Ishikawa (cell line): ENCODE data around the gene C19orf44.

Experiments used
- CEBPB ChIP-seq: IDR thresholded peaks from 2 replicates; pipeline ENCODE4 v1.6.1; 2012
- CREB1 ChIP-seq: IDR thresholded peaks from 2 replicates; pipeline ENCODE4 v1.6.1; 2012; ENCODE audit warnings: low read depth
- EGR1 ChIP-seq: IDR thresholded peaks from 2 replicates; pipeline ENCODE4 v1.6.1; 2012
- EP300 ChIP-seq: IDR thresholded peaks from 2 replicates; pipeline ENCODE4 v1.6.1; 2012; ENCODE audit warnings: borderline replicate concordance
- FOXM1 ChIP-seq: IDR thresholded peaks from 2 replicates; pipeline ENCODE4 v1.6.1; 2012; ENCODE audit warnings: low read depth, borderline replicate concordance
- NFIC ChIP-seq: IDR thresholded peaks from 2 replicates; pipeline ENCODE4 v1.6.1; 2012
- RAD21 ChIP-seq: IDR thresholded peaks from 2 replicates; pipeline ENCODE4 v1.6.1; 2012; ENCODE audit warnings: low read depth
- REST ChIP-seq: IDR thresholded peaks from 2 replicates; pipeline ENCODE4 v1.6.1; 2012; ENCODE audit warnings: low read depth, mild to moderate bottlenecking
- TAF1 ChIP-seq: IDR thresholded peaks from 2 replicates; pipeline ENCODE4 v1.6.1; 2012; ENCODE audit warnings: low read depth, mild to moderate bottlenecking
- TCF12 ChIP-seq: IDR thresholded peaks from 2 replicates; pipeline ENCODE4 v1.6.1; 2012; ENCODE audit warnings: low read depth
- TEAD4 ChIP-seq: IDR thresholded peaks from 2 replicates; pipeline ENCODE4 v1.6.1; 2012
- USF1 ChIP-seq: IDR thresholded peaks from 2 replicates; pipeline ENCODE4 v1.6.1; 2012
- YY1 ChIP-seq: IDR thresholded peaks from 2 replicates; pipeline ENCODE4 v1.6.1; 2012; ENCODE audit warnings: low read depth
- ZBTB7A ChIP-seq: IDR thresholded peaks from 2 replicates; pipeline ENCODE4 v1.6.1; 2012; ENCODE audit warnings: low read depth
- TF ChIP-seq, protein P1 (sequence below): IDR thresholded peaks from 2 replicates; pipeline ENCODE4 v1.6.1; 2012

Gene C19orf44

DNA sequence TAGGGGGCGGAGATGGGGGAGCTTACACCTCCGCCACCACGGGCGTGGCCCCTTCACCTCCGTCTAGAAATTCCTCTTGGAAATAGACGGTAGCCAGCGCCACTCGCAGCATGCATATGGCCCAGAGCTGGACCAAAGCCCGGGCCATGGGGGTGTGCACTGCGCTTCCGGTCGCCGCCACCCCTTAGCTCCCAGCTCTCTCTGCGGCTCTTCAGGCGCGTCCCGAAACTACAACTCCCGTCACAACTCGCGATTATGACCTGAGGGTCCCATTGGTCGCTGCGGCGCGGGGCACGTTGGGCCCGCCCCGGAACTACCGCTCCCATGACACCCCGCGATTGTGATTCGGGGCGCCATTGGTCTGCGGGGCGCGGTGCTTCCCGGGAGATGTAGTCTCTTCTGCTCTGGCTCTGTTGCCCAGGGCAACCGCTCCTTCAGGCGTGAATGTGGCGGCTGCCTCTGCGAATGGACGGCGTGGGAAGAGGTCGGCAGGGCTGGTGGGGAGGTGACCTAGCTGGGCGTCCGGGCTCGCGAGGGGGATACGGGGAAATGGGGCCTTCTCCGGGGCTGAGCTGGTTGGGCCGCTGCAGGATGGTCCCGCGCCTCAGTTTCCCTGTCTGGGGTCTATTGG is at the start of gene C19orf44, which contains the start of gene CALR3:
TSS of gene C19orf44 (plus strand) at position 413 of the 631 bp plus-strand sequence. CDS start 4,399 bp downstream, outside the sequence.
TSS of gene CALR3 (minus strand) at position 186 of the 631 bp plus-strand sequence. CDS start at position 148, 38 bp downstream.
- TF ChIP-seq, protein P1, sequence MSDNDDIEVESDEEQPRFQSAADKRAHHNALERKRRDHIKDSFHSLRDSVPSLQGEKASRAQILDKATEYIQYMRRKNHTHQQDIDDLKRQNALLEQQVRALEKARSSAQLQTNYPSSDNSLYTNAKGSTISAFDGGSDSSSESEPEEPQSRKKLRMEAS = peak; percentile 78; the same call in 1 of the 2 replicates
- peak; percentile 28; the same call in 1 of the 2 replicates for TF ChIP-seq RAD21
- peak; percentile 49 for TF ChIP-seq TEAD4
- TF ChIP-seq NFIC = peak; percentile 89
- TF ChIP-seq CEBPB = no peak
- TF ChIP-seq TCF12 = peak; percentile 77; the same call in 1 of the 2 replicates
- no peak for TF ChIP-seq REST
- TF ChIP-seq TAF1 = peak; percentile 52; the same call in 1 of the 2 replicates
- TF ChIP-seq CREB1 = peak; percentile 38; the same call in 1 of the 2 replicates
- TF ChIP-seq EP300 = no peak
- no peak for TF ChIP-seq FOXM1
- TF ChIP-seq USF1 = peak; percentile 76
- peak; percentile 87 for TF ChIP-seq YY1
- no peak; the same call in none of the 2 replicates for TF ChIP-seq EGR1
- TF ChIP-seq ZBTB7A = no peak

GRCh38 chr19:16446724-16447368 is 49.3 kb upstream of the C19orf44 start:
- no peak for TF ChIP-seq ZBTB7A
- peak; percentile 97 for TF ChIP-seq CEBPB
- TF ChIP-seq TAF1 = no peak
- TF ChIP-seq RAD21 = no peak
- peak; percentile 56 for TF ChIP-seq TEAD4
- TF ChIP-seq USF1 = peak; percentile 81
- TF ChIP-seq REST = no peak
- TF ChIP-seq, protein P1 = peak; percentile 55; the same call in 1 of the 2 replicates
- peak; percentile 39; the same call in 1 of the 2 replicates for TF ChIP-seq EP300
- 0 out of 2 replicates have a peak, but pooled peaks have one; percentile 39 for TF ChIP-seq TCF12
- TF ChIP-seq NFIC = peak; percentile 52

DNA sequence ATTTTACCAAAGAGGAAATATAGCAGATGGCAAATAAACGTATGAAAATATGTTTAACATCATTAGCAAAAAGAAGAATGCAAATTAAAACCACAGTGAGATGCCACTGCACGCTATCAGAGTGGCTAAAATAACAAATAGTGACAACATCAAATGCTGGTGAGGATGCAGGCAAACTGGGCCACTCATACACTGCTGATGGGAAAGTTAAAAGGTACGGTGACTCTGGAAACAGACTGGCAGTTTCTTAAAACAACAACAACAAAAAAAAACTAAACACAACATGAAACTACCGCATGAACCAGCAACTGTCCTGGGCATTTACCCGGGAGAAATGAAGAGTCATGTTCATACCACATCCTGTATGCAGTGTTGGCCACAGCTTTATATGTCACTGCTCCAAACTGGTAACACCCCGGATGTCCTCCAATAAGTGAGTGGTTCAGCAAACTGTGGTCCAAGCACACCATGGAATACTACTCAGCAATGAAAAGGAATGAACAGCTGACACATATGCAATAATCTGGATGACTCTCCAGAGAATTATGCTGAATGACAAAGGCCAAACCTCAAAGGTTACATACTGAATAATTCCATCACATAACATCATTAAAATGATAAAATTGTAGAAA is 46.7 kb upstream of the C19orf44 start:
- TF ChIP-seq NFIC = no peak
- no peak for TF ChIP-seq USF1
- no peak for TF ChIP-seq EP300
- TF ChIP-seq CEBPB = no peak
- TF ChIP-seq YY1 = no peak
- no peak for TF ChIP-seq FOXM1
- TF ChIP-seq, protein P1 = no peak
- TF ChIP-seq REST = no peak
